ENCODE results near the gene AMPD3.

- TF ChIP-seq EP300 (conservative IDR thresholded peaks at IDR 0.05; ENCODE audit: poor library complexity, severe bottlenecking), result no peak
- no peak for TF ChIP-seq MXI1 (conservative IDR thresholded peaks at IDR 0.05; ENCODE audit: poor library complexity, severe bottlenecking)
- no peak for TF ChIP-seq SMC3 (conservative IDR thresholded peaks at IDR 0.05; ENCODE audit: poor library complexity)
- TF ChIP-seq POLR2AphosphoS5 (IDR thresholded peaks at IDR 0.05), result no peak
These were observed 23.8 kb downstream of the AMPD3 start for GRCh38 chr11:10478574-10479550.

All from neural cell (in vitro differentiated cells).